ENCODE data around the gene PTPRK. TPM values are rescaled to one million over a fixed set of nuclear protein-coding genes. Genes with fewer than 3 reads are reported as not detected.

The PTPRK gene
- total RNA-seq, 1 donor from 2014 or later = 1.9 TPM

- intact Hi-C loops (cut with micrococcal nuclease) = no loop called here
Observed at GRCh38 chr6:128099571-128100197, 420.7 kb downstream of the PTPRK start.

DNA sequence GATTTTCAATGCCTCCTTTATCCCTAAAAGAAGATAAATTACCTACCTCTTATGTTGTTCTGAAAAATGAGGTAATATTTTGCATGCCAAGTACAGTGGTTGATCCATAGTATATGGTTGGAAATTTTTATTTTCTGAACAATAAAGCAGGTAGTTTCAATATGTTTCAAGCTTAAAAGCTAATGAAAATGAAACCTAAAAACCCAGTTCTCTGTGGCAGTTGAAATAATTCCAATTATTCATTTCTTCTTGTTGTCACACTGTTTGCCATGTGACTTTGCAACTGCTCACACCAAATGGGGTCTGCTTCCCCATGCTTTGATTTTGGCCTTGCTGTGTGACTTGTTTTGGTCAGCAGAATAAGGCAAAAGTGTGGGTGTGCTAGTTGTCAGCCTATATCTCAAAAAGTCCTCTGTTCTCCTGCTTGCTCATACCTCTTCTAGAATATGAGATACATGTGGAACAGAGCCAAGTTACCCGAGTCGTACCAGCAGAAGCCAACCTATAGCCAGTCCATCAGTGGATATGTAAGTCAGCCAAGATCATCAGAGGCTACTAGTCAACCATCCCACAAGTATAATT is 422.3 kb downstream of the PTPRK start:
- intact Hi-C loops (cut with micrococcal nuclease) = loop anchor here (2.0 kb wide), 1 partner anchor 21 kb away; no protein-coding TSS in a partner anchor

DNA sequence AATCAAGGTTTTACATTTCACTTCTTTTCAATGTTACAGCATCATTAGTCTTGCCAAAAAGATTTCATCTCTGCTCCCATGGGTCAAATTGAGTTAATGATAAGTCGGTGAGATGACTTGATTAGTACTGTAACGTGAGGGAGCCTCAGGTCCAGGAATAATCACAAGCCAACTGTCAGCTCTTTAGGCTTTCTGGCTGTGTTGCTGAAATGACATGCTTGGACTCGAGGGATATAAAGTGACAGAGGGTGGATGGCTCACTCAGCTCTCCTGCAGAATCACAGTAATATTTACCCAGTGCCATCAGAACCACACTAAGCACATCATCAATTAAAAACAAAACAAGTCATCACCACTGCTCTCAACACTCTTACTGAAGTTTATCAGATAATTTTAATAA is 423.4 kb downstream of the PTPRK start:
- intact Hi-C loops (cut with micrococcal nuclease) = loop anchor here (2.0 kb wide), 1 partner anchor 20 kb away; no protein-coding TSS in a partner anchor

DNA sequence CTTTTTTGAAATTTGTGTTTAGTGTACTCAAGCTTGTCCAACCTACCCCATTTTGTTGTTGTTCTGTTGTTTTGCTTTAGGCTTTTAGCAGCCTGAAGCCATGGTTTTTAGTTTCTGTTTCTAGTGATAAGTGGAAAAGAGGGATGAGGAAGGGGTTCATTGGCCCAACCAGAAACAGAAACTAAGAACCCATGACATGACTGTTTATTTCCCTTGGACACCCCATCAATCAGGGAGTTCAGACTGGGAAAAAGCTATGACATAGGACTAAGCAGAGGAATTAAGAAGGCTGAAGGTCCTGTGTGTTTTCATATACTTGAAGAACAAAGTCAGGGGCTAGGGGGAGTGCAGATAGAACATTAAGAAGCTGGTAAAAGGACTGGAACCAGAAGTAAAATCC is 425.0 kb downstream of the PTPRK start:
- intact Hi-C loops (cut with micrococcal nuclease) = no loop called here

DNA sequence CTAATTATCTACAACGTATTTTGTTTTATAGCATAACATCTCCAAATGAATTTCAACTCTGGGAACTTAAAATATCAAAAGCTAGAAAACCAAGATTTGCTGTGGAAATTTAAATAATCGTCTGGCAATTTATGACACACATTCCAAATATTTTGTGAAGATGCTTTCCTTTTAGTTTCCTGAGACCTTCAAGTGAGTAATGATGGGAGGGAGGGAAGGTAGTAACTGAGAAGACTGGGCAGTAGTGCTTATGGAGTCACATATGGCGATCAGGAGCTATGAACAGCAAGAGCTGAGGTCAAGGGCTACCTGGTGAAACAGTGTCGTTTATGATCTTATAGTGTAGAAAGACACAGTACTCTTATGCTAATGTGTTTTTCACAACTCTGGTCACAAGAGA is 441.4 kb downstream of the PTPRK start:
- intact Hi-C loops (cut with micrococcal nuclease) = no loop called here

- intact Hi-C loops (cut with micrococcal nuclease) = no loop called here
Observed at GRCh38 chr6:128078276-128078675, 442.1 kb downstream of the PTPRK start.

- intact Hi-C loops (cut with micrococcal nuclease) = loop anchor here (2.0 kb wide), 1 partner anchor 20 kb away; no protein-coding TSS in a partner anchor
Observed at GRCh38 chr6:128076843-128077242, 443.6 kb downstream of the PTPRK start.

DNA sequence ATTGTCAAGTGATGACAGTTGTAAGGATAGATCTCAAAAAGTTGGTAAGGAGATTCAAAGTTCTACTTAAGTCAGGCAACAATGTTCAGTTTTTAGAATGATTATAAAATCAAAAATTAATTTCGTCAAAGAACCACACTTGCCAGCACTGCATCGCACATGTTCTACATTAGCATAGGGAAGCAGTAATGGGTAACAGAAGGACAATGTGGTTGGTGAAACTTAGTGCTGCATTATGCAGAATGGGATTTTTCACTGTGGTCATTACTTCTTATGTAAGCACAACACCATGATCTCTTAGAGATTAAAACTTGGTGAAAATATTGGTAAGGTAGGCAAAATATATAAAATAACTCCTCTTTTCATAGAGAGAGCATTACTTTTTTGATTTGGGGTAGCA is 445.8 kb downstream of the PTPRK start:
- intact Hi-C loops (cut with micrococcal nuclease) = no loop called here

DNA sequence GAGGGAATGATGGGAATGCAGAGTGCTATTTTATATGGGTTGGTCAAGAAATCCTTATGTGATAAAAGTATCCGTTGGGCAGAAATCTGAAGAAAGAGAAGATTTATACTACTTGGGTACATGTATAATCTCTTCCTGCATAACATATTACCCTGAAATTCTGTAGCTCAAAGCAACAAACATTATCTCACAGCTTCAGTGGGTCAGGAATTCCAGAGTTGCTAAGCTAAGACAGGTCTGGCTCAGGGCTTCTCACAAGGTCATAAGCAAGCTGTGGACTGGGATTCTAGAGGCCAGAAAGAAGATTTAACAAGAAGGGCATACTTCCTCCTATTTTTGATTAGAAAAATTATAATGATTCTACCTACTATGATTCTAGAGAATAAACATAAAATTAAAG is 447.0 kb downstream of the PTPRK start:
- intact Hi-C loops (cut with micrococcal nuclease) = no loop called here

- intact Hi-C loops (cut with micrococcal nuclease) = no loop called here
Observed at GRCh38 chr6:128071212-128071611, 449.2 kb downstream of the PTPRK start.

DNA sequence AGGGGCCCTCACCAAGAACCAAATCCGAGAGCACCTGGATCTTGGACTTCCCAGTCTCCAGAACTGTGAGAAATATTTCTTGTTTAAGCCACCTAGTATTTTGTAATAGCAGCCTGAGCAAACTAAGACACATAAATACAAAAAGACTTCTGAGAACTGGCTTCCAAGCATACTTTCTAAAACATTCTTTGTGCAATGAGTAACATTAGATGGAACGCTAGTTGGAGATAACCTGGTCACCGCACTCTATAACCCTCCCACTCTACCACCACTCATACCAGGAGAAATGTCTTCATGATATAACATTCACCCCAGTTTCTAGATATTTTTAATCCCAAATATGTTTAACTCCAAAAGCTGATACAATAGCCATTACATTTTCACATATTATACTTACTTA is 450.0 kb downstream of the PTPRK start:
- intact Hi-C loops (cut with micrococcal nuclease) = no loop called here

DNA sequence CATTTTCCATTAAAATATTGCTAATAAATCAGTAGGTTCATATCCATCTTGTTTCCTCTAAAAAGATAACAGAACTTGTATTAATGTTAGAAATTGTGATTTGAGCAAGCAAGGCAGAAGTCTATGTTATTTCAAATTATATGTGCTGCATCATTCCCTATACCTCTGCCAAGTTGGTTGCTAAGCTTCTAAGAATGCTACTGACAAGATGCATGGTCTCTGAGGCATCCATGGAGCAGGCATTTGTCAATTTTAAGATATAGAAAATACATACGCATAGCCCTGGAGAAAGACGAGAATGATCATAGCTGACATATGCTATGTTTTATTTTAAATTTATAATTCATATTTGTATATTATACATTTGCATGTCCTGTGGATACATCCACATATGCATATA is 451.2 kb downstream of the PTPRK start:
- intact Hi-C loops (cut with micrococcal nuclease) = no loop called here

GRCh38 chr6:128068119-128068479 is 452.3 kb downstream of the PTPRK start:
- intact Hi-C loops (cut with micrococcal nuclease) = no loop called here

DNA sequence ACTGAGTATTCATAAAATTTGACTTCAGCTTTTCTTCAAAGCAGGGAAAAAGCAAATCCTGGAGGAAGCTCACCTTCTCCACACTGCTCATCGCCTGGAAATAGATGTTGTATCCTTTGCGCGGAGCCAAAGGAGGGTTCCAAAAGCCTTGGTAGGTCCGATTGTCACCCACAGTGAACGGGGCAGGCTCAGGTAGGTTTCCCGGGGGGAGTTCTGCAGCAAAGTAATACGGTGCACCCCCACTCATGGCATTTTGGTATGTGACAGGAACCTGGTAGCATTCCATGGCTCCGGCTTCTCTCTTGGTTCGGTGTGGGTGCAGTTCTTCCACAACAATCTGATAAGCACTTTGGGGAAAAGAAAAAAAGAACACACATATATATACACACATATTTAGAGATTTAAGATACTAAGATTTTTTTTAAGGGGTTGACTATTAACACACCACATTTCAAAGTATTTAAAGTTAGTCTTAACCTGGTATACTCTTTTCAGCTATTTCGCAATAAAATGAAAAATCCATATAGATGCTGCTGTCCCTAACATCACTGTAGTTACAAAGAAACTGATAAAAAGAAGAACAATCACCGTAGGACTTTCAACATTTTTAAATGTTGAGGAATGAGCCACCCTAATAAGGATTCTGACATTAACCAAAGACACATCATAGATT is 452.8 kb downstream of the PTPRK start:
- intact Hi-C loops (cut with micrococcal nuclease) = no loop called here

DNA sequence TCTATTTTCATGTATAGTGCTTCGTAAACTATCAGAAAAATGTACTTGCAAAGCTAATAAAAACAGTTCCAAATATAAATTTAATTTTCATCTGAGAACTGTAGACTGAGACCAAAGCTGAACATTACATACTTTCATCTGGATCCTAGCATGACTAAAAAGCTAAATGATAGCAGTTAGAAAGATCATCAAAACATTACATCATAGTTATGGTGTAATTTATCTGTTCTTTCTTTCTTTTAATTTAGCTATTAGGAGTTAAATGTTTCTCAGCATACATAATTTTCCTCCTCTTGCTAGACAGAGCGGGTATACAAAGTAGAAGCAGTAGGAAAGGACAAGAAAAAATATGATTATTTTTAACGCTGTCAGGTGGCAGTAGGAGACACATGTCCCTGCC is 455.3 kb downstream of the PTPRK start:
- intact Hi-C loops (cut with micrococcal nuclease) = no loop called here

DNA sequence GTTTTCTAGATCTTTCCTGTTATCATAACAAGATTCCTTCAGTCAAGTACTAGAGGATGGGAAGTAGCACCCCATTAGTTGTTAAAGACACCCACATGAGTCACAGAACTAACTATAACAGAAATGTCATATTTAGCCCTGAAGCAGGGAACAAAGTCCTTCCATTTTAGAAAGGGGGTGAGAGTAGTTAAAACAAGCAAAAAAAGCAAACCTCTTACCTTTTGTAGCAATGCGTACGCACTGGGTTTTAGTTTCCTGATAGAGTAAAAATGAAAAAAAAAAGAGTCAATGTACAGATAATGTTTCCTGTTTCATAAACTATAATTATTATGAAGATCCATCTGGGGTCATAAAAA is 455.9 kb downstream of the PTPRK start:
- intact Hi-C loops (cut with micrococcal nuclease) = no loop called here

- intact Hi-C loops (cut with micrococcal nuclease) = no loop called here
Observed at GRCh38 chr6:128063850-128064539, 456.4 kb downstream of the PTPRK start.

GRCh38 chr6:128062882-128063603 is 457.4 kb downstream of the PTPRK start:
- intact Hi-C loops (cut with micrococcal nuclease) = no loop called here

- intact Hi-C loops (cut with micrococcal nuclease) = no loop called here
Observed at GRCh38 chr6:128057946-128058345, 462.5 kb downstream of the PTPRK start.

- intact Hi-C loops (cut with micrococcal nuclease) = no loop called here
Observed at GRCh38 chr6:128057541-128057940, 462.9 kb downstream of the PTPRK start.

- intact Hi-C loops (cut with micrococcal nuclease) = no loop called here
Observed at GRCh38 chr6:128053109-128053508, 467.3 kb downstream of the PTPRK start.

GRCh38 chr6:128047989-128048388 is 472.4 kb downstream of the PTPRK start:
- intact Hi-C loops (cut with micrococcal nuclease) = no loop called here
